ENCODE measurements around the gene LYZL6. TPM values are rescaled to one million over a fixed set of nuclear protein-coding genes. Genes with fewer than 3 reads are reported as not detected.

Gene LYZL6
- total RNA-seq, 1 donor from 2014 or later: not detected

DNA sequence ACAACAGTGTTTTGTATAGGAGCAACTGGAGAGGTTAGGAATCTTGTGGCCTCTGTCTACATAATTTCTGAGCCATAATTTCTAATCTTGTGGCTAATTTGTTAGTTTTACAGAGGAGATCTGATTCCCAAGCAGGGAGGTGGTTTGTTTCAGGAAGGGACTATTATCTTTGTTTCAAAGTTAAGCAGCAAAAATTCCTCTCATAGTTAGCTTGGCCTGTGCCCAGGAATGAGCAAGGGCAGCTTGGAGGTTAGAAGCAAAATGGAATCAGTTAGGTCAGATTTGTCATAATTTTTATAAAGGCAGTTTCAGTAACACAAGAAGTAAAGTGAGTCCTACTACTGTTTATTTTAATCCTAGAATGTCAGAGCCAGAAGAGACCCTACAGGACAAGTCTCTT is 10.9 kb downstream of the LYZL6 start:
- no peak for DNase-seq (ENCODE audit: low read depth)
- TF ChIP-seq CTCF (conservative IDR thresholded peaks at IDR 0.05; ENCODE audit: low read depth, low read length): no peak
- H3K4me3 ChIP-seq (ENCODE audit: low read depth, low read length): no peak overlapping the region

DNA sequence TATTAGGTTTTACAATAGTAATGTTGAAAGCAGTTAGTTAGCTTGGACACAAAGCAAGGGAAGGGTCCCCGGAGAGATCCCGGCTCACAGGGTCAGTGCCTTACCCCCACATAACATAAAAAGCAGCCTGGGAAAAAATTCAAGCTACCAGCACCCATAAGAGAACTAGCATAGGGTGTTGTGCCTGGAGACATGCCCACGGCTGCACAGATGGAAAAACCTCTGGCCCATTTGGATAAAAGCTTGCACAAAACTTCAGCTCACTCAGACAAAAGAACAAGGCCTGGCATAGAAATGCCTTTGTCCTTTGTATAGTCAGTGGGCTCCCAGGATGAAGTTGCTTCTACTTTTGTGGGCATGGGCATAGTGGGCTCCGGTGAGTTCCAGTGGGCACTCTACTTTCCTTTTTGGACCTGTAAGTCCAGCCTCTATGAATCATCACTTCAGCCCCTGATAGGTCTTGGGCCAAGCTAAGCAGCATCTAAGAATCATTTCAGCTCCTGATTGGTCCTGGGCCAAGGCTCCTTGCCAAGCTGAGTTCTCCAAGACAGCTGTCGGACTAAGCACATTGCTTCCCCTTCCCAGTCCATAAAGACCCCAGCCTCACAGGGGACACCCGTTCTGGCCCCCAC is 11.6 kb downstream of the LYZL6 start:
- no peak for TF ChIP-seq CTCF (conservative IDR thresholded peaks at IDR 0.05; ENCODE audit: low read depth, low read length)
- H3K4me3 ChIP-seq (ENCODE audit: low read depth, low read length): no peak overlapping the region
- no peak for DNase-seq (ENCODE audit: low read depth)

DNA sequence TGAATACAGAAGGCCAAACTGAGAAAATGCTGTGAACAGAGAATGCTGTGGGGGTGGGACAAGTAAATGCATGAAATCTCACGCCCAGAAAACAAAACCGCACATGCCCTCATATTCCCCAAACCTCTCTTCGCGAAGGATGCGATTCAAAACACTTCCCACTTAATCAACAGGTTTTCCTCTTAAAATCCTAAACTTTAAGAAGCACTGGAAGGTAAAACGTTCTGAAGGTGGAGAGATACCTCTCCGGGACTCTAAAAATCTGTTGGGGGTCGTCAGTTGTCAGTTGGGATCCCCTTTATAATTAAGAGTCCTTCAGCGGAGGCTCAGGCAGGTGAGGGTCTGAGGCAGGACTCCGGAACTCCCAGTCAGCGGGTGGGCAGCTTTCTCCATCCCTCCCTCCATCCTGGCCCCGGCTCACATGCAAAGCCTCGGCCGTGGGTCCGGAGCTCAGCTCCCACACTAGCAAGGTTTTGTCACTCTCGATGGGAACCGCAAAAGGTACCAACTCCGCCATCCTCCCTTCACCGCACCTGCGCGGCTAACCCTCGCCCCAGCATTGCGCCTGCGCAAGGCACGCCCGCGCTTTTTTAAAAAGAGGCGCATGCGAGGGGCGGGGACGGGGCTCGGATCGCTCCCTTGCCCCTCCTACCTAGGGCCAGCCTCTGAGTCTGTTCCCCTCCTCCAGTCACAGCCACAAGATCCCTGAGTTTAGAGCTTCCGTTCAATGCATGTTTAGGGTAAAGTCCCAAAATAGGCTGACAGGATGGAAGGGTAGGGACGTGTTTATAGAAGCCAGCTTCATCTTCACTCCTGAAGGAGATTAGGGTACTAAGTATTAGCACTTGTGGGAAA is 13.1 kb downstream of the LYZL6 start, which contains the start of gene RDM1:
Gene RDM1 (minus strand): TSS at position 563 of the 855 bp plus-strand sequence. CDS start 46 bp downstream, at position 517.
- DNase-seq (ENCODE audit: low read depth): no peak
- peak within 1 kb of the TSS; percentile 61 for H3K4me3 ChIP-seq (ENCODE audit: low read depth, low read length)
- TF ChIP-seq CTCF (conservative IDR thresholded peaks at IDR 0.05; ENCODE audit: low read depth, low read length): no peak

- H3K4me3 ChIP-seq (ENCODE audit: low read depth, low read length): no peak overlapping the region
- no peak for DNase-seq (ENCODE audit: low read depth)
- no peak for TF ChIP-seq CTCF (conservative IDR thresholded peaks at IDR 0.05; ENCODE audit: low read depth, low read length)
Observed at GRCh38 chr17:35927714-35928113, 15.8 kb downstream of the LYZL6 start.

DNA sequence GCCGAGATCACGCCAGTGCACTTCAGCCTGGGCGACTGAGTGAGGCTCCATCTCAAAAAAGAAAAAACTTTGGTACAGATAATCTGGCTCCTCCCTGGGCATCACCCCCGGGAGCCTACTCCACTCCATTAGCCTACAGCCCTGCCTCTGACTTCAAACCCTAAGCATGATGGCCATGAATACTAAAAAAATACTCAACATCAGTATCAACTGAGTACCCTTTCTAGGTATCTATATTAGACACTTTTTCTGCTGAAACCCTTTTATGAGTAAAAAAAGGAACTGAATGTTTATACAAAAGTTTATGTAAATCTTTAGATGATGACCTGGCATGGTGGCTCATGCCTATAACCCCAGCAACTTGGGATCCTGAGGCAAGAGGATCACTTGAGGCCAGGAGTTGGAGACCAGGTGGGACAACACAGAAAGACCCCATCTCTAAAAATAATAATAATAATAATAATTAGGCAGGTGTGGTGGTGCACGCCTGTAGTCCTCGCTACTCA is 19.9 kb downstream of the LYZL6 start:
- DNase-seq (ENCODE audit: low read depth): no peak
- no peak for TF ChIP-seq CTCF (conservative IDR thresholded peaks at IDR 0.05; ENCODE audit: low read depth, low read length)
- no peak overlapping the region for H3K4me3 ChIP-seq (ENCODE audit: low read depth, low read length)

- no peak for TF ChIP-seq CTCF (conservative IDR thresholded peaks at IDR 0.05; ENCODE audit: low read depth, low read length)
- no peak for DNase-seq (ENCODE audit: low read depth)
- H3K4me3 ChIP-seq (ENCODE audit: low read depth, low read length): no peak overlapping the region
Observed at GRCh38 chr17:35920229-35920628, 23.3 kb downstream of the LYZL6 start.

All from epithelial cell of proximal tubule (primary cell).